Measurements from ENCODE around the gene CER1.

DNA sequence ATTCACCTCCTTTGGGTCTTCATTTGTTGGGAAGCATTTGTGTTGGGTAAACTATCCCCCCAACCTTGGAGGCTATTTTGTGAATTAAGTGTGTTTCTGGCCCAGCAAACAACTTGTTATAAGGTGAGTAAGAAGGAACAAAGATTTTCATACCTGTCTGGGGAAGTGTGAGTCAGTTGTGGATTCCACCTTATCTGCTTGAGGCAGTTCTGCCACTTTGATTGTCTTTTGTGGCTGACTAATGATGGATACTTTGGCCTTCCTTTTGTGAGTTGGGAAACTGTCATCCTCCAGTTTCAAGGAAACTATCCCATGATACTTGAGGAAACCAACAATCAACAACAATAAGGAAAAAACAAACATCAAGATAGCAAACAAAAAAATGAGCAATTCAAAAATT is 24.6 kb upstream of the CER1 start:
- TF ChIP-seq EZH2 (IDR thresholded peaks at IDR 0.05; ENCODE audit: insufficient read depth, poor library complexity, severe bottlenecking) (no peak), EZH2phosphoT487 (IDR thresholded peaks at IDR 0.05; ENCODE audit: insufficient read depth, low read depth) (no peak)
